Posterior cingulate gyrus (tissue), 11 donors: Measurements from ENCODE around the gene PRR7.

Source experiments
- DNase-seq, 10 donors: peaks; one replicate each; pipeline versions ENCODE4 v3.0.0 to v3.0.0-alpha.2; 2020 to 2021; ENCODE audit warnings: mixed read lengths in 3 of 10
- intact Hi-C: fragments of 100-400 bp; cut with DNase I; formaldehyde crosslinking; loops from one replicate; pipeline ENCODE4 v1.15.1; 2023

The PRR7 gene

DNA sequence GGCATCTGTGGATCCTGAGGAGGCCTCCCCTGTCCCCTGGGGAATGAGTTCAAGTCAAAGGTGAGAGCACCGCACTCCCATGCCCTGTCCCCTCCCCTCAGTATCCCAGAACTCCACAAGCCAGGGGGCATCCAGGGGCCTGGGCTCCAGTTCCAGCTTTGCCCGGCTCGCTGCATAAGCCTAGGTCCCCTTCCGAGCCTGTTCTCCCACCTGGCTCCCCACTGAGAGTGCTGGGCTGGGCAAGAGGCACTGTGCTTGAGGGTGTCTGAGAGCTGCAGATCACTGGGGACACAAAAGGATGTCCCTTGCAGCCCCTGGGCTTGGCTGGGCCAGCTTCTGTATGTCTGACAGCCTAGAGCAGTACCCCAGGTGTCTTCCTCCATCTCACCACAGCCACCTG, 58.5 kb downstream of the PRR7 start:
- intact Hi-C loops, result no loop called here
- no peak for DNase-seq
